ENCODE data around the gene SYMPK. TPM values are rescaled to one million over a fixed set of nuclear protein-coding genes. Genes with fewer than 3 reads are reported as not detected.

SYMPK gene
- total RNA-seq, result 19.6 TPM

DNA sequence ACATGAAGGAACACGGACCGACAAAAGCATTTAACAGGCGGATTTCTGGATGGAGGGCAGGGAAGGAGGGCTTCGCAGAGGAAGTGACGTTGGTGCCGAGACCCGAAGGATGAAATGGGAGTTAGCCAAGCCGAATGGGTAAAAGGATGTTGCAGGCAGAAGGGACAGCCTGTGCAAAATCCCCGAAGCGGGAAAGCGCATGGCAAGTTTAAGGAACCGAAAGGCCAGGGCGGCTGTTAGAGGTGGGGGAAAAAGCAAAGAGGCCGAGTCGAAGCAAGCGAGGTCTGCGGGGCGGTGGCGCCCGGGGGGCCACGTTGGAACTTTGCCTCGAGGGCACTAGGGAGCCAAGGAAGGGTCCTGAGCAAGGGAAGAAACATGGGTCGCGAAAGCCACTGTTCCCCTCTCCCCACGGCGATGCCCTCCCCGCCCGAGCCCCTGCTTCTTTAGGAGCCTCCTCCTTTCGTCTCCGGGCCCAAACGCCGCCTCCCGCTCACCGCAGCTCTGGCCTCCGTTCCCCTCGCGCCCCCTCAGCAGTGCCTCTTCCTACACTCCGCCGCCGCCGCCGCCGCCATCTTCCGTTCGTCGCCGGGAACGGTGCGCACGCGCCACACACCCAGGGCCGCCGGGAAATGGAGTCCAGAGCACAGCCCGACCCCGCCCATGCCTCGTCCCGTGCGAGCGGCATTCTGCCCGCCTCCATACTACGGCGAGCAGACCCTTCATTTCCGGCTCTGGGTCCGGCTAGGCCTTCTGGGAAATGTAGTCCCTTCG, at the start of gene SYMPK:
Gene SYMPK, minus strand, starts transcription at position 584 of the 771 bp plus-strand sequence. CDS start 8,652 bp downstream, outside the sequence.

DNA sequence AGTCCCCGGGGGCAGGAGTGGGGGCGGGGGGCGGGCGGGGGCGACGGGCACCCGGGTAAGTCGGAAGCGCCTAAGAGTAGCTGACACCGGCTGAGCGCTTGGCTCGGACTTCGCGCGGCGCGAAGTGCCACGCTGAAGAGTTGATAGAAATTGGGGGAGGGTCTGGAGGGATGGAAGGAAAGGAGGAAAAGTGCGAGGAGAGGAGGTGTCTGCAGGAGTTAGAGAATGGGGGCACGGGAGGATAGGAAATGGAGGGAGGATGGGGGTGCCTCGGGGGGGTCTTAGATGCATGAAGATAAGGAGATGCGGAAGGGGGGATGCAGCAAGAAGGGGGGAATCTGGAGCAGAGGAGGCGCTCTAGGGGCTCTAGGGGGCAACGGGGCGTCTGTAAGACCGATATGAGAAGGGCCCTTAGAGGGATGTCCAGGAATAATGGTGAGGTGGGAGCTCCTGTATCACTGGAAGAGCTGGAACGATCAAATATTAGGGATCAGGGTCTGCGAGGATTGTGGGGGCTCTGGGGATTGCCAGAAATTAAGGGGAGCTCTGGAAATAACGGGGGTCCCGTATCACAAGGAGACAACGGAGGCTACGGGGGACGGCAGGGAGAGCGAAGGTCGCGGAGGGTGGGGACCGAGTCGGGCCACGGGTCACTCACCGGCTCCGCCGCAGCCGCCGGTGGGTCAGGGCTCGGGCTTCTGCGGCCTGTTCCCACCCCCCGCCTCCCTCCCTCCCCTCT, 39.1 kb upstream of the SYMPK start, which contains the start of gene MYPOP:
Gene MYPOP, minus strand, starts transcription at position 702 of the 739 bp plus-strand sequence. CDS start 840 bp downstream, outside the sequence.

DNA sequence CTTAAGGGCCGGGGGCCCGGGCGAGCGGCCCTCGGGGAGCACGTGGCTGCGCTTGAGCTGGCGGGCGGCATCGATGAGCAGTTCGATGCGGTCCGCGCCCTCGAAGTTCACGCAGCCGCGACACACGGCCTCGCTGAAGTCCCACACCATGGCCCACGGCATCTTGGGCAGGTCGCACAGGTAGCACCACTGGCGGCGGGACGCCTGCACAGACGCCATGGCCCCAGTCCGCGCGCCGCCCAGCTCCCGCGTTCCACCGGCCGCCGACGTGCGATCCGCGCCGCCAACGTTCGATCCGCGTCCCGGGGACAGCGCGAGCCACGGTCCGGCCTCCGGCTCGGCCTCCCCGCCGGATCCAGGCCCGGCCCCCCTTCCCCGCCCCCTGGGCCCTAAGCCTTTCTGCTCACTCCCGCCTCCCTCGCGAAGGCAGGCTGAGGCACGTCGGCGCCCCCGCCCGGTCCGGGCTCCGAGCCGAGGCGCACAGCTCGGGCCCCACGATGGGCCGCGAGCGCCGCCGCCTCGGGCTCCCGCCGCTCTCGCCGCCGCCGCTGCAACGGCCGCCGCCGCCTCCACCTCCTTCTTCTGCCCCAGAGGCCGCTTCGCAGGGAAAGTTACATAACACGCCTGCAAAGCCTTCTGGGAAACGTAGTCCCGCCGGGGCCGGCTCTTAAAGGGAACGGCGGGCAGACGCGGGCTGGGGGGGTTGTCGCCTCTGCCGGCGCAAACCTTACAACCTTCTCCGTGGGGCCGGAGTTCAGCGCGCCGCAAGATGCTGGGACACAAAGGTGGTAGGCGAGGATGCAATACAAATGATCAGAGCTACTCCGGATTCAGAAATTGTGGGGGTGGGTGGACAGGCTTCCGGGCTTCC, 22.8 kb upstream of the SYMPK start, which contains the start of gene IRF2BP1:
Gene IRF2BP1, minus strand, starts transcription at position 586 of the 871 bp plus-strand sequence. Its CDS starts 367 bp downstream, at position 219.

DNA sequence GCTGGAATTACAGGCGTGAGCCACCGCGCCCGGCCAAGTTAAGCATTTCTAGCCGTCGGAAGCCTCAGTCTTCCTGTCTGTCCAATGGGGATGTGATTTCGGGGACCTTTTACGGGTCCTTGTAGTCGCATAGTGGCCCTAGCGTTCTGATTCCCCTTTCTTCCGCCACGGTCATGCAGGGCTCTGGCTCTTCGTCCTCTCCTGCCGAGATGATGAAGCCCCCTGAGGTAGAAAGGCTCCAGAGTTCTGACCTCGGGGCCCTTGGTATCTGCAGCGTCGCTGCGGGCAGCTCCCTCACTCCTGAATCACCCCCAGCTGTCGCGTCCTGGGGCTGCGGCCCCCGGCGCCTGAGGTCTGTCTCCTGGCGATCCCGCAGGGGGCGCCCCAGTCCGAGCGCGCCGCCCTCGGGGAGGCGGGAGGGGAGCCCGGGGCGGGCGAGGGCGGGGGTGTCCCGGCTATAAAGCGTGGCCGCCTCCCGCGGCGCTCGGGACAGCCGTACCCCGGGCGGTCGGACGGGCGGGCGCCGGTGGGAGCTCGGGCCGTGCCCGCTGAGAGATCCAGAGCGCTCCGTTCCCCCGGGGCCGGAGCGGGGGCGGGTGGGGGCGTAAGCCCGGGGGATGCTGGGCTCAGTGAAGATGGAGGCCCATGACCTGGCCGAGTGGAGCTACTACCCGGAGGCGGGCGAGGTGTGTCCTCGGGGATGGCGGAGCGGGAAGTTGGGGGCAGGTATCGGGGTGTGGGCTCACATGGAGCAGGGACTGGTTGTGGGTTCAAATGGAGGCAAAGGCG, 1.1 kb upstream of the SYMPK start, which contains the start of gene FOXA3:
Gene FOXA3, plus strand, starts transcription at position 487 of the 789 bp plus-strand sequence. Its CDS starts 131 bp downstream, at position 618.

DNA sequence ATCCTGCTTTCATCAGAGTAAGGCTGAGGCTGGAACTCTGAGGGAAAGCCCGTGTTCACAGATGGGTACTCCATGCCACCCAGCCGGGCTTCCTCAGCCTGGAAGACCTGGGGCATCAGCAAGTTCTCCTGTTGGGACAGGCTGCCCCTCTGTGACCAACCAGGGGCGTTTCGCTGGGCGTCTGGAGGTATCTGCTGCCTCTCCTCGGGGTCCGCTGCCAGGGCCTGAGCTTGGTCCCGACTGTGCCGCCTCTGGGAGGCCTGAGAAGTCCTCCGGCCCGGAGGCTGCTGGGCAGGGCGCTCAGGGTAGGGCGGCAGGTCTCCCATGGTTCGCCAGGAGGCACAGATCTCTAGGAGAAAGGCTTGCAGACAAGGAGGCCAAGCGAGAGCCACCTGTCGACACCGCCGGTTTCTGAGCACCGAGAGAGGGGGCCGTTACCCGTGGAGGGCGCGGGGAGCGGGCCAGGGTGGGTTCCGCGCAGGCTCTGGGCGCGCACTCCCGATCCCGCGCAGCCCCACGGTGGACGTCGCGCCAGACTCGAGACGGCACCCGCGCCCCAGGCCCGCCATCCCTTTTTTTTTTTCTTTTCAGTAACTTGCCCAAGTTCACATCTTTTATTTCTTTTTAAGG, 48.0 kb downstream of the SYMPK start, which contains the start of gene RSPH6A:
Gene RSPH6A, minus strand, starts transcription at position 458 of the 630 bp plus-strand sequence. Its CDS starts 132 bp downstream, at position 326.

DNA sequence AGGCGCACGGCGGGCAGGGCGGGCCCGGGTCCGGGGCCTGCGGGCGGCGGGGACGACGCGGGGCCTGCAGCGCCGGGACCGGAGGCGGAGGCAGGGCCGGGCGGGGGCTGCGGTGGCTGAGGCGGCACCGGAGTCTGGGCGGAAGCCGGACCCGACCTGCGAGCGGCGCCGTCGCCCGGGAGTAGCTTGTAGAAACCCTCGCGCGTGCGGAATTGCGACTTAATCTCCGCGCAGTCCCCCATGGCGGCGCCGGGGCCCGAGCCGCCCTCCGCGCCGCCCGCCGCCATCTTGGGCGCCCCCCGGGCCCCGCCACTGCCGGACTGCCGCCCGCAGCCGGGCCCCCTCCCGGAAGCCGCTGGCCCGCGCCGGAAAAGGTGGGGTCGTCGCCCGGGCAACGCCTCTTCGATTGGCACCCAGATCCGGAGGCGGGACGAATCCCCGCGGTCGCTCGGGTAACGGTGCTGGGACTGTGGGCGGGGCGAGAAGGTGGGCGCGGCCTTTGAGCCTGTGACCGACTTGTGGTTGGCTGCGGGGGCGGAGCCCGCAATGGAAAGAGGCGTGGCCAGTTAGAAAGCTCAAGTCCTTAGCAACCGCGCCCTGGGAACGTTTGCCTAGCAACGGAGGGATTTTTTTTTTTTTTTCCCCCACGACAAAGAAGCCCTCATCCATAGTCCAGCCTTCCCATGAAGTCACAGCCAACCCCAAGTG, 70.3 kb downstream of the SYMPK start, which contains the start of gene DMWD:
Gene DMWD, minus strand, starts transcription at position 376 of the 708 bp plus-strand sequence. Its CDS starts 89 bp downstream, at position 287.

DNA sequence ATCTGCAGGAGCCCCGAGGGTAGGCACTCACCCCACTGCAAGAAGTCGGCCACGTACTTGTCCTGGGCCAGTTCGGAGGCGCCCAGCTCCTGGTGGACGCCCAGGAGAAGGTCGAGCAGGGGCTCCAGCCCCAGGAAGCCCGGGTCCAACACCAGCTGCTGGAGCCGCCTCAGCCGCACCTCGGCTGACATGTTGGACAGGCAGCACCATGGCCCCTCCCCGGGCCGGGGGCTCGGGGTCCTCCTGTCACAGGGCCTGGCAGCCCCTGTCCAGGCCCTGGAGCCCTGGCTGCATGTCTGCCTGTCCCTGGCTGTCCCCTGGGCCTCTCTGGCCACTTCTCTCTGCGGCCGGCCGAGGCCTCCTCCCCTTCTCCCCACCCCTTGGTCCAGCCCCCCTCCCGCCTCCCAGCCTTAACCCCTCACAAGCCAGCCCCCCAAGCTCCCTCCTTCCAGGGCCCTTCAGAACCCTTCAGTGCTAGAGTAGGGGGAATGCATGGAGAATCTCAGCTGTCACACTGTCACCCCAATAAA, 80.7 kb downstream of the SYMPK start, which contains the start of gene DMPK:
Gene DMPK, minus strand, starts transcription at position 329 of the 530 bp plus-strand sequence. Its CDS starts 138 bp downstream, at position 191.

DNA sequence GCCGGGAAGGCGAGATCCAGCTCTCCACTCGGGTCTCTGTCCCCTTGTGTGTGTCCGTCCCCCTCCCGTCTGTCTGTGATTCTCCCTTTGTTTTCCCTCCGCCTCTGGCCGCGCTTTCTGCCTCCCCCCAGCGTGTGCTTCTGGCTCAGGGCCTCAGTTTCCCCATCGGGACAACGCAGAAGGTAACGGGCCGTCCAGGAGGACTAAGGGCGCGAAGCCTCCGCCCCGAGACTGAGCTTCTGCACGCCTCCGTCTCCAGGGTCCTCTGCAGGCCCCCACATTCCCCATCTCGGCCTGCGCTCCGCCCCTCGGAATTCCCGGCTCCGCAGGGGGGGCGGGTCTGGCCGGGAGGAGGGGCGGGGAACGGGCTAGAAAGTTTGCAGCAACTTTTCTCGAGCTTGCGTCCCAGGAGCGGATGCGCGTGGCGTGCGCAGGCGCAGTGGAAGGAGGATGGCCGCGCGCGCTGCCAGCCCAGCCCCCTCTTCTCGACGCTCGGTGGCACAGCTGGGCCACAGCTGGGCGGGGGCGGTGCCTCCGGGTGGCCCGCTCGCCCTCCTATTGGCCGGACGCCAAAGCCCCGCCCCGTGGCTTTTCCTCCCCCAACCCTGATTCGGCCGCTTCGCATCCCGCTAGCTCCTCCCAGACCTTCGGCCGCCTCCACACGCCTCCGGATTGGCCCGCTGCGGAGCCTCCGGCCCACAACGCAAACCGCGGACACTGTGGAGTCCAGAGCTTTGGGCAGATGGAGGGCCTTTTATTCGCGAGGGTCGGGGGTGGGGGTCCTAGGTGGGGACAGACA, 93.8 kb downstream of the SYMPK start, which contains the start of gene SIX5:
Gene SIX5, minus strand, starts transcription at position 269 of the 799 bp plus-strand sequence. CDS start 408 bp downstream, outside the sequence.

Other genes with a start within 250 kb of the SYMPK start
- 42.2 TPM for gene EML2, start 223.8 kb downstream of the SYMPK start, total RNA-seq
- gene GIPR, start 194.9 kb downstream of the SYMPK start, total RNA-seq, result not detected
- gene SNRPD2, start 171.2 kb downstream of the SYMPK start, total RNA-seq, result 132 TPM
- gene QPCTL, start 170.5 kb downstream of the SYMPK start, total RNA-seq, result 4.4 TPM
- 7.8 TPM for gene FBXO46, start 132.3 kb downstream of the SYMPK start, total RNA-seq
- not detected for gene MEIOSIN, start 129.7 kb downstream of the SYMPK start, total RNA-seq
- 1.8 TPM for gene SIX5, start 93.9 kb downstream of the SYMPK start, total RNA-seq
- gene DMPK, start 80.7 kb downstream of the SYMPK start, total RNA-seq, result 20.3 TPM
- gene DMWD, start 70.3 kb downstream of the SYMPK start, total RNA-seq, result 48.2 TPM
- gene RSPH6A, start 47.8 kb downstream of the SYMPK start, total RNA-seq, result 0.23 TPM
- not detected for gene FOXA3, start 1.2 kb upstream of the SYMPK start, total RNA-seq
- gene IRF2BP1, start 23.0 kb upstream of the SYMPK start, total RNA-seq, result 28.4 TPM
- 1.4 TPM for gene MYPOP, start 39.5 kb upstream of the SYMPK start, total RNA-seq
- gene NANOS2, start 51.6 kb upstream of the SYMPK start, total RNA-seq, result not detected
- gene NOVA2, start 110.7 kb upstream of the SYMPK start, total RNA-seq, result 15.9 TPM
- 6.7 TPM for gene CCDC61, start 132.3 kb upstream of the SYMPK start, total RNA-seq
- not detected for gene PGLYRP1, start 159.9 kb upstream of the SYMPK start, total RNA-seq
- 3.9 TPM for gene IGFL4, start 177.9 kb upstream of the SYMPK start, total RNA-seq

Measured in diencephalon (tissue), 1 donor.